Inflammatory macrophage treated with lipopolysaccharide for 4 hours (primary cell): ENCODE measurements around the gene PPDPF.
"Not testable (repeated sequence)": the region's sequence is repeated elsewhere in the genome, so short reads cannot be mapped to it uniquely, and the experiment has no call there.

Experiments used
- DNase-seq: peaks from one replicate; pipeline ENCODE4 v3.0.0-alpha.2; 2020

Gene PPDPF

DNA sequence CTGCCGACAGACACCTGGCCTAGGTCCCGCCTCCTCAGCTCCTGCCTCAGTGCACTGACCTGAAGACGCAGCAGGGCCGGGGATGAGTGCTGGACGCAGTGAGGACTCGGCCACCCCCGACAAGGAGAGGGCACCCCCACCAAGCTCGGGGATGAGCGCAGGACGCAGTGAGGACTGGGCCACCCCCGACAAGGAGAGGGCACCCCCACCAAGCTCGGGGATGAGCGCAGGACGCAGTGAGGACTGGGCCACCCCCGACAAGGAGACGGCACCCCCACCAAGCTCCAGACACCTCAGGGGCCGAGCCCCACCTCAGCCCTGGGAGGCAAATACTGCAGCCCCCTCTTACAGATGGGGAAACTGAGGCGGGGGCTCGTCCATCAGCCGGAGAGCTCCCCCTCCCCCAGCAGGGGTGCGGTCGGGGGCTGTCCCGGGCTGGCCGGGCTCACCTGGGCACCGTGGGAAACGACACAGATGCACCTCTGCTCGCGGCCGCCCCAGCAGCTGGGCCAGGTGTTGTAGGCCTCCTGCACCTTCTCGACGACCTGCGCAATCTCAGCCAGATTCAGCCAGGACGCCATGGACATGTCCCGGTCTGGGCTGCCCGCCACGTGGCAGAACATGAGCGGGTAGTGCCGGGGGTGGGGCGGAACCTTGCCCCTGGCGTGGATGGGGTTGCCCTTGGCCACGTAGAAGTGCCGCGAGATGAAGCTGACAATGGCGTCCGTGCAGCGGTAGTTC is 46.0 kb downstream of the PPDPF start:
- DNase-seq, result no peak

GRCh38 chr20:63567136-63567385 is 46.5 kb downstream of the PPDPF start:
- DNase-seq, result no peak

- peak; percentile 89 for DNase-seq
These were observed 47.0 kb downstream of the PPDPF start for GRCh38 chr20:63567386-63568169.

GRCh38 chr20:63568170-63568981 is 47.8 kb downstream of the PPDPF start:
- no peak for DNase-seq

GRCh38 chr20:63568986-63569949 is 48.7 kb downstream of the PPDPF start:
- DNase-seq, result no peak

GRCh38 chr20:63570281-63571086 is 49.9 kb downstream of the PPDPF start:
- no peak for DNase-seq

DNA sequence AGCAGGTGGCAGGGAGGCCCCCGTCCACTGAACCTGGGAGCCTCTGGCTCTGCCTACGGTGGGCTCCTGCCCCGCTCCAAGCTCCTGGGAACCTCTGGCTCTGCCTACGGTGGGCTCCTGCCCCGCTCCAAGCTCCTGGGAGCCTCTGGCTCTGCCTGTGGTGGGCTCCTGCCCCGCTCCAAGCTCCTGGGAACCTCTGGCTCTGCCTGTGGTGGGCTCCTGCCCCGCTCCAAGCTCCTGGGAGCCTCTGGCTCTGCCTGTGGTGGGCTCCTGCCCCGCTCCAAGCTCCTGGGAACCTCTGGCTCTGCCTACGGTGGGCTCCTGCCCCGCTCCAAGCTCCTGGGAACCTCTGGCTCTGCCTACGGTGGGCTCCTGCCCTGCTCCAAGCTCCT is 50.5 kb downstream of the PPDPF start:
- not testable (repeated sequence) for DNase-seq
